AG10803 (cell line): ENCODE measurements around the gene LMTK3.

Experiments used
- DNase-seq: peaks from one replicate; pipeline ENCODE4 v3.0.0; 2010; ENCODE audit warnings: low read depth
- H3K4me3 ChIP-seq: 2 replicates; pipeline ENCODE4 v1.5.1; 2011; ENCODE audit warnings: mild to moderate bottlenecking, low read length, control low read depth
- CTCF ChIP-seq: conservative IDR thresholded peaks from 2 replicates; pipeline ENCODE4 v1.5.1; 2011; ENCODE audit warnings: mild to moderate bottlenecking, low read length, control low read depth, inconsistent platforms

The LMTK3 gene

DNA sequence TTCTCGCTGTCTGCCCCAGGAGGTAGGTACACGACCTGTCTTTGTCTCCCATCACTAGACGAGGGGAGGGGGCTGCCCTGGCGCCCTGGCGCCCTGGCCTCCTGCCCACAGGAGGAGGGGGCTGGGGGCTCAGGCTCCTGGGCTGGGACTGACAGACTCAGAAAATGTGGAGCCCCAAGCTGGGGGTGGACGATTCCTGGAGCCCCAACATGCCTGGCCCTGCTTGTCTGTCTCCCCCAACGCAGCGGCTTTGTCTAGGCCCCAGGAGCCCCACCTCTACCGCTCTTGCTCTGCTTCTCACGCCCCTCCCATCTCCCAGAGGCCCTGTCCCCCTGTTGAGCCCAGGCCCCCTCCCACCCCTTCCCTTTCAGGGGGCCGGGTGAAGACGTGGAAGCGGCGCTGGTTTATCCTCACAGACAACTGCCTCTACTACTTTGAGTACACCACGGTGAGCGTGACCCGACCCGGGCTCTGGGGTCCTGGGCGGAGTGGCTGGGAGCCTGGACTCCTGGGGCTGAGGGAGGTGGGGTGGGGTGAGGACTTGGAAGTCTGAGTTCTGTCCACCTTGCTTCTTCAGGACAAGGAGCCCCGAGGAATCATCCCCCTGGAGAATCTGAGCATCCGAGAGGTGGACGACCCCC lies 33.8 kb downstream of the LMTK3 start:
- TF ChIP-seq CTCF, result no peak
- no peak overlapping the region for H3K4me3 ChIP-seq
- DNase-seq, result no peak

- TF ChIP-seq CTCF, result no peak
- no peak for DNase-seq
- H3K4me3 ChIP-seq, result no peak overlapping the region
These were observed 34.5 kb downstream of the LMTK3 start for GRCh38 chr19:48477067-48477685.

DNA sequence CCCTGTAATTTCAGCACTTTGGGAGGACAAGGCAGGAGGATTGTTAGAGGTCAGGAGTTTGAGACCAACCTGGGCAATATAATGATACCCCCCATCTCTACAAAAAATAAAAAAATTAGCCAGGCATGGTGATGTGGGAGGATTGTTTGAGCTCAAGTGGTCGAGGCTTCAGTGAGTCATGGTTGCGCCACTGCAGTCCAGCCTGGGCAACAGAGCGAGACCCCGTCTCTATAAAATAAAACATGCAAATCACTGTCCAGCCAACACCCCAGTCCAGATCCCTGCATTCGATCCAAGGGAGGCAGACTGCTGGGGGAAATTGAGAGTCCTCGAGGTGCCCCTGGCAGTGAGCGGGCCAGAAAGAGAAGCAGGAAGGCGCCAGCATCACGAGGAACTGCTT lies 35.5 kb downstream of the LMTK3 start:
- no peak for DNase-seq
- no peak for TF ChIP-seq CTCF
- no peak overlapping the region for H3K4me3 ChIP-seq

GRCh38 chr19:48475369-48476068 lies 36.1 kb downstream of the LMTK3 start:
- DNase-seq, result no peak
- TF ChIP-seq CTCF, result no peak

DNA sequence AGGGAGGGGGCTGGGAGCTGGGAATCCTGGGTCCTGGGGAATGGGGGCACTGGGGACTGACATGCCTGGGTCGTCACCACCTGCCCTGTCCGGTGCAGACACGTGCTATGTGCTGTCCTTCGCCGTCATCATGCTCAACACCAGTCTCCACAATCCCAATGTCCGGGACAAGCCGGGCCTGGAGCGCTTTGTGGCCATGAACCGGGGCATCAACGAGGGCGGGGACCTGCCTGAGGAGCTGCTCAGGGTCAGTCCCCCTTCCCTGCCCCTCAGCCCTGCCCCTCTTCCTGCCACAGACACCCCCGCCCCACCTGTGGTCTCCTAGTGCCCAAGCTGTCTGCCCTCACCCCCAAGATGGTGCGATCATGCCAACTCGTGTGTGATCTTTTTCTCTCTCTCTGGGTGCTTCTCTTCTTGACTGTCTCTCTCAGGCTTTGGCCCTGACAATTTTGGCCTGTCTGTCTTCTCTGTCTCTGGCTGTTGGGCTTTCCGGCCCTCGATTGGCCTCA lies 37.5 kb downstream of the LMTK3 start:
- TF ChIP-seq CTCF, result no peak
- H3K4me3 ChIP-seq, result no peak overlapping the region
- DNase-seq, result no peak

More at GRCh38 chr19:48475369-48476068, 36.1 kb downstream of the LMTK3 start:
- H3K4me3 ChIP-seq, result no peak overlapping the region

DNA sequence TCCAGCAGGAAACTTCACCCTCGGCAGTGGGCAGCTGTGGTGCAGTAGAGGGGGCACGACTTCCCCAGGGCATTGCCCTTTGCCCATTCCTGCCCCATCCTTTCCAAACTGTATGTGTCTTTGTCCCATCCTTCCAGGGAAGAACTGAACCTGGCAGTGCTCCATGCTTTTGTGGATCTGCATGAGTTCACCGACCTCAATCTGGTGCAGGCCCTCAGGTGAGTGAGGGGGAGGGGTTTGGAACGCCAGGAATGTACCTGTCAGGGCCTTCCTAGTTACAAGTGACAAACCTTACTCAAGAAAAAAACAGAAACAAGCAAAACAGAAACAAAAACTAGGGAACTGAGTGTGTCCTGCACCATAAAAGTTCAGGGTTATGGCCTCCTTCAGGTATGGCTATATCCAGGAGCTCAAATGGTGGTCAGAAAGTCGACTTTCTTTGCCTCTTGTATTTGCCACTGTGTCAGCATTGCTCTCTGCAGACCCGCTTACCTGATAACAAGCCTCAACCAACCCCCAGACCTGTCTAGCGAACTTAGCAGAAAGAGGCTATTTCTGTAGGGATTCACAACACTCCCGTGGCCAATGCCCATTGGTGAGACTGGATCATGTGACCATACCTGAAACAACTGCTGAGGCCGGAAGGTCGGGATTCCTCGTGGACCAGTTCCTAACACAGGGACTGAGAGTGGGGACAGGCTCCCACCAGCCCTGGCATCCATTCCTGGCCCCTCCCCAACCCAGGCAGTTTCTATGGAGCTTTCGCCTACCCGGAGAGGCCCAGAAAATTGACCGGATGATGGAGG lies 38.3 kb downstream of the LMTK3 start:
- H3K4me3 ChIP-seq, result no peak overlapping the region
- TF ChIP-seq CTCF, result no peak
- no peak for DNase-seq
